ENCODE data around the gene SLC9A9.

The SLC9A9 gene

DNA sequence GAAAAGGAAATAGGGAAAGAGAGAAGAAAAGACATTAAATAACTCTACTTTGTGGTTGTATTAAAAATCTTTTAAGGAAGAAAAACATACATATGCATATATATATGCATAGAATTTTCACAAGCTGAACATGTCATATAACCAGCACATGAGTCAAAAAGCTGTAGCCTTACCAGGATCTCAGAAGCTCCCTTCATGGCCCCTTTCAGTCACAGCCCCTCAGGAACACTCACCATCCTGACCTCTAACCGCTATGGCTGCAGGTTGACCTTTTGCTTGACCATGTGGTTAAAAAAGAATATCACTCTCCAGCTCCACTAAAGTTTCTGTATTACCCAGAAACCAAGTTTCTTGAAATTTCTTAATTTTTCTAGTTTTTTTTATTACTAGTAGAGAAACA, 625.3 kb downstream of the SLC9A9 start:
- Mint-ChIP-seq H3K4me1 (peaks cover 31% of the 10 kb centered on the region), H3K36me3 (no peaks in the 10 kb centered on the region), H3K27me3 (no peaks in the 10 kb centered on the region), H3K4me3 (no peak overlapping the region), H3K27ac (peak overlapping the region; percentile 66), H3K9me3 (no peaks in the 10 kb centered on the region)
- ATAC-seq, result peak; percentile 56

DNA sequence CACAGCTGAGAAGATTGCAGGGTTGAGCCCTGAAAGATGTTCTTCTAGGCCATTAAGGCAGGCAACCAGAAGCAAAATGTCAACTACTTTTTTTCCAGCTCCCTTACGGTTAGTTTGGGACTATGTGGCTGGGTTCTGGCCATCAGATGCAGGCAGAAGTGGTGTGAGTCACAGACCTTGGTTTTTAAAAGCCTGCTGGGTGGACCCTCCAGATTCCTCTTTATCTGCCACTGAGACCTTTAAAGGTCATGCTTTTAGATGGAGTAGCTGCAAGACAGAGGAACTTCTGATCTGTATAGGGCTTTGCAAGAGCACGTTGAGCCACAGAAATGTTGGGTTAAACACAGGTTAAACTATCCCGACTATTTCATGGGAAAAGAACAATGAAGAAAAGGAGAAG, 625.8 kb downstream of the SLC9A9 start:
- H3K4me1 Mint-ChIP-seq, result peaks cover 31% of the 10 kb centered on the region
- peak overlapping the region; percentile 66 for H3K27ac Mint-ChIP-seq
- no peaks in the 10 kb centered on the region for H3K36me3 Mint-ChIP-seq
- no peaks in the 10 kb centered on the region for H3K27me3 Mint-ChIP-seq
- no peak overlapping the region for H3K4me3 Mint-ChIP-seq
- no peaks in the 10 kb centered on the region for H3K9me3 Mint-ChIP-seq
- ATAC-seq, result peak; percentile 64

DNA sequence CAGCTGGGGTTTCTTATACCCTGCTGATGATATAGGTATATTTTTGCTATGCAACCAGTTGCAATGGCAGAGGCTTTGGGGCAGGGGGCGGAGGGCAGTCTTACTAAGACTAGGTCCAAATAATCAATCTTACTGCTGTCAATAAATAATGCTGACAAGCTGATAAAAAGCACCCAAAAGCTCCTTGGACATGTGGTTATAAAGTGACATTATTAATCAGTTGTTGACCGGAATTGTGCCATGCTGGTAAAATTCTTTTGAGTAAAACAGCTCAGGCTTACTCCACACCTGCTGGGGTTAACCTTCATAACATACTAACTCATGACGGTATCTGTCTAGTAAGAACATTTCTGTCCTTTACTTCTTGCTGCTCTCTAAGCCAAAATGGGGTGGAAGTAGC, 626.8 kb downstream of the SLC9A9 start:
- H3K4me1 Mint-ChIP-seq, result peaks cover 36% of the 10 kb centered on the region
- no peaks in the 10 kb centered on the region for H3K9me3 Mint-ChIP-seq
- peak overlapping the region; percentile 23 for H3K27ac Mint-ChIP-seq
- ATAC-seq, result no peak
- H3K36me3 Mint-ChIP-seq, result no peaks in the 10 kb centered on the region
- no peak overlapping the region for H3K4me3 Mint-ChIP-seq
- H3K27me3 Mint-ChIP-seq, result no peaks in the 10 kb centered on the region

DNA sequence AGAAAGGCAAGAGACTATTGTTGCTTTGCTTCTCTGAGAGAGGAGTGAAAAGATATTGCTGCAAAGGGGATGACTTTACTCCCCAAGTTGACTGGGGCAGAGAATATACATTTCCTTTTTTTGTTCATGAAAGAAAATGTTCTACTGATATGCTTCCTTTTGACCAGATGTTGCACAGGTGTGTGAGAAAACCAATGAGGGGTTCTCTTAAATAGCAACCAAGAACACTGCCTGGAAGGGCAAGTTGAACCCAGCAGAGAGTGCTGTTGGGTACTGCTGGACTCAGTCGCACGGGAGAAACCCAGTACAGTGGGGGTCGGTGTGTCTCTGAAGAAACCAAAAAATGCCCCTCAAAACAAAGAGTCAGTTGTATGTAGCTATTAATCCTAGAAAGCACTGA, 627.5 kb downstream of the SLC9A9 start:
- H3K27ac Mint-ChIP-seq, result no peak overlapping the region
- no peaks in the 10 kb centered on the region for H3K9me3 Mint-ChIP-seq
- H3K27me3 Mint-ChIP-seq, result no peaks in the 10 kb centered on the region
- no peak for ATAC-seq
- no peaks in the 10 kb centered on the region for H3K36me3 Mint-ChIP-seq
- peaks cover 38% of the 10 kb centered on the region for H3K4me1 Mint-ChIP-seq
- no peak overlapping the region for H3K4me3 Mint-ChIP-seq

DNA sequence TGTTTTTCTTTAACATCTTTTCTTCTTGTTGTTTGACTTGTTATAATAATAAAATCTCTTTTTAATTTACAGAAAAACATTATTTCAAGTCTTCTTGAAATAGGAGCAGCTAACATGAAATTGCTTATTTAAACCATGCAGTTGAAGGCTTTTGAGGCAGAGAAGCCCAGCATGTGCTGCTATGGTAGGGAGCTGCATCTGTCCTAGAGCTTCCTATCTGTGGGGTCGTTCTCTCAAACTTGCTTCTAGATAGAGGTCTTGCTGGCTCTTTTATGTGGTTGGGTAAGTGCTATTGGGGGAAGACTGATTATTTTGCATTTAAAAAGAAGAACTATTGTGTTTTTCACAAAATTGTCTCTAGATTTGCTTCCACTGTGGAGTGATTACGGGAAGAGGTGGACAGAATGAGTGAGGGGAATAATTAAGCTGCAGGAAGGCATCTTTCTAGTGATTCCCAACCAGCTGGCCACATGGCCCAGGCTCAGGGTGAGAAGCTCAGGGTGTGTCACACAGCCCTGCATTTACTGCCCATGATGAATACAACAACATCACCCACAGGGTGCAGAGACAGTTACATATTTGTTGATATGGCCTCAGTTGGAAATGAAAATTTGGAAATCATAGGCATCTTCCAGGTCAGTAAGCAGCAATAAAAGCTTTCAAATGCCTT, 630.0 kb downstream of the SLC9A9 start:
- H3K4me3 Mint-ChIP-seq, result no peak overlapping the region
- no peaks in the 10 kb centered on the region for H3K9me3 Mint-ChIP-seq
- H3K27me3 Mint-ChIP-seq, result no peaks in the 10 kb centered on the region
- H3K27ac Mint-ChIP-seq, result no peak overlapping the region
- no peak for ATAC-seq
- peaks cover 38% of the 10 kb centered on the region for H3K4me1 Mint-ChIP-seq
- no peaks in the 10 kb centered on the region for H3K36me3 Mint-ChIP-seq

DNA sequence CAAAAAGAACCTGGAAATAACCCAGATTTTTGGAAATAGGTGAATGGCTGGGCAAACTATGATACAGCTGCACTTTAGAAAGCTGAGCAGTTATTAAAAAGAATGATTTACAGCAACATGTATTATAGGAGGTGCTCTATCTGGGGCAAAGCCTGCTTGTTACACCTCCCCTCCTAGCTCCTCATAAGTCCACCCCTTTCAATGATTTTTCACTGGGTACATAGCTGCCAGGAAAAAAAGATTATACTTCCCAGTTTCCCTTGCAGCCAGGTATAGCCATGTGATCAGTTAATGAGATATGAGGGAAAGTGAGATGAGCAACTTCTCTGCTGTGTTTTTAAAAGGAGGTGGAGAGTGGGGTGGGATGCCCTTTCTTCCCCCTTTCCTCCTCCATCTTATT, 631.0 kb downstream of the SLC9A9 start:
- Mint-ChIP-seq H3K9me3 (no peaks in the 10 kb centered on the region), H3K36me3 (no peaks in the 10 kb centered on the region), H3K27me3 (no peaks in the 10 kb centered on the region), H3K4me3 (no peak overlapping the region), H3K4me1 (peaks cover 31% of the 10 kb centered on the region), H3K27ac (no peak overlapping the region)
- no peak for ATAC-seq

DNA sequence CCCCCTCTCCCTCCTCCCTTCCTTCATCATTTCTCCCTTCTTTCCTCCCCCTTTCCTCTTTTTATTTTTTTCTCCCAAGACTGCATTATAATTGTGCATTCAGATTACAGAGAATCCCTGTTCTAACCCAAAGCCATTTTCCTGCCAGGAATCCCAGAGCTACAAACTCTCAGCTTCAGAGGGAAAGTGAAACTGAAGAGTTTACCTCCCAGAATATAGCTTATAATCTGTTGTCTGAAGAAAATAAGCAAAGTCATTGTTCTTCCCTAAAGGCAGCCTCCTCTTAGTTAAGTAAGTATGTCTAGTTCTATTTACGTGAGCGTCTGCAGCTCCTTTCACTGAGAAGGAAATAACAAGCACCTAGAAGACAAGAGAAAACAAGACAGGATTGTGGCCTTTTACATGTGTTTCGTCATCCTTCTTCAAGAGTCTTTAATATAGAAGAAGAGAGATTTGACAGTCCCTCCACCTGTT, 631.5 kb downstream of the SLC9A9 start:
- Mint-ChIP-seq H3K4me1 (peaks cover 29% of the 10 kb centered on the region), H3K9me3 (no peaks in the 10 kb centered on the region), H3K36me3 (no peaks in the 10 kb centered on the region), H3K27ac (peak overlapping the region; percentile 21), H3K4me3 (no peak overlapping the region), H3K27me3 (no peaks in the 10 kb centered on the region)
- no peak for ATAC-seq
